GM12878 (cell line): Measurements from ENCODE around the gene OR5K3.

Experiments
- CTCF ChIP-seq, 3 experiments: IDR thresholded peaks in 2 of 3; conservative IDR thresholded peaks in 1 of 3; 2 replicates each; pipeline ENCODE4 v1.5.1; 2011; ENCODE audit warnings: low read depth in 3 of 3, low read length in 3 of 3, mild to moderate bottlenecking in 3 of 3, control low read depth in 2 of 3, moderate library complexity in 2 of 3, inconsistent platforms in 1 of 3, mixed read lengths in 1 of 3; ENCODE audit not compliant: control insufficient read depth in 2 of 3, insufficient read depth in 1 of 3; ENCODE audit errors: extremely low read depth in 1 of 3
- EP300 ChIP-seq, 2 experiments: fragments of 150-350 bp in 1 of 2; IDR thresholded peaks; 2 replicates each; pipeline ENCODE4 v1.6.1; 2011 to 2012; ENCODE audit warnings: low read depth in 2 of 2, low read length in 2 of 2, borderline replicate concordance in 1 of 2, improper control_type of control experiment in 1 of 2, inconsistent platforms in 1 of 2; ENCODE audit not compliant: control insufficient read depth in 1 of 2

DNA sequence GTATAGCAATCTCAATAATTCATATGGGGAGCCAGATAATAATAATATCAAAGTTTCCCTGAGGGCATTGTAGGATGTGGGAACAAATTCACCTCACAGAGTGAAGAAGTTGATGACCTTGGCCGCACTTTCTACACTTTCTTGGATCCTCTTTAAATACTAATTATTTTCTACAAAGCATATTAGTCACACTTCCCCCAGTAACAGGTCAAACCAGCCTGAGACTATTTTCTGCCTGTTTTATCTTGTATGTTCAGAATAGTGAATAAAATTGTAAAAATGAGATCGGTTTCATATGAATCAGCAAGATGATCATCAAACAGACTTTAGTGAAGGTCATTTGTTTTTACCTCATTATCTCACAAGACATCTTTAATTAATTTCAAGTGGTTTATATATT lies 2.3 kb upstream of the OR5K3 start:
- TF ChIP-seq EP300 (IDR thresholded peaks at IDR 0.05; ENCODE audit: borderline replicate concordance in 1 of 2, control insufficient read depth in 1 of 2, low read depth in 2 of 2, low read length in 2 of 2), result no peak
- no peak for TF ChIP-seq CTCF (IDR thresholded peaks at IDR 0.05 in 2 of 3, conservative IDR thresholded peaks at IDR 0.05 in 1 of 3; ENCODE audit: control insufficient read depth in 2 of 3, extremely low read depth in 1 of 3, insufficient read depth in 1 of 3, low read depth in 3 of 3, low read length in 3 of 3)
